GM23248 (cell line): Measurements from ENCODE around the gene SRSF5. TPM values are rescaled to one million over a fixed set of nuclear protein-coding genes. Genes with fewer than 3 reads are reported as not detected.
"Not testable (repeated sequence)": the region's sequence is repeated elsewhere in the genome, so short reads cannot be mapped to it uniquely, and the experiment has no call there.

ENCODE experiments used
- DNase-seq: peaks from one replicate; pipeline ENCODE4 v3.0.0-alpha.2; 2015
- H2AFZ ChIP-seq: fragments of 200-600 bp; sonication (generic); 2 replicates; pipeline ENCODE4 v1.6.1; 2016; ENCODE audit warnings: antibody characterized with exemption
- H3F3A ChIP-seq: fragments of 200-600 bp; sonication (generic); 2 replicates; pipeline ENCODE4 v1.6.1; 2016; ENCODE audit warnings: mild to moderate bottlenecking, antibody characterized with exemption, mixed run types; ENCODE audit not compliant: insufficient read depth
- H3K27ac ChIP-seq: fragments of 200-600 bp; sonication (generic); 2 replicates; pipeline ENCODE4 v1.5.1; 2016; ENCODE audit warnings: mild to moderate bottlenecking
- H3K27me3 ChIP-seq: fragments of 200-600 bp; sonication (generic); replicated peaks from 2 replicates; pipeline ENCODE4 v1.6.1; 2016; ENCODE audit warnings: mild to moderate bottlenecking; ENCODE audit not compliant: insufficient read depth
- H3K36me3 ChIP-seq: fragments of 200-600 bp; sonication (generic); 2 replicates; pipeline ENCODE4 v1.6.1; 2016; ENCODE audit warnings: low read depth, mild to moderate bottlenecking
- H3K4me1 ChIP-seq: fragments of 200-600 bp; sonication (generic); 2 replicates; pipeline ENCODE4 v1.6.1; 2016; ENCODE audit warnings: mild to moderate bottlenecking; ENCODE audit not compliant: insufficient read depth
- H3K4me2 ChIP-seq: fragments of 200-600 bp; sonication (generic); one replicate; pipeline ENCODE4 v1.6.1; 2016; ENCODE audit warnings: mild to moderate bottlenecking; ENCODE audit not compliant: unreplicated experiment
- H3K4me3 ChIP-seq: fragments of 200-600 bp; sonication (generic); 2 replicates; pipeline ENCODE4 v1.5.1; 2016; ENCODE audit warnings: mild to moderate bottlenecking
- H3K79me2 ChIP-seq: fragments of 200-600 bp; sonication (generic); 2 replicates; pipeline ENCODE4 v1.6.1; 2016; ENCODE audit warnings: mild to moderate bottlenecking; ENCODE audit not compliant: insufficient read depth
- H3K9ac ChIP-seq: fragments of 200-600 bp; sonication (generic); 2 replicates; pipeline ENCODE4 v1.6.1; 2016; ENCODE audit warnings: mild to moderate bottlenecking
- H3K9me2 ChIP-seq: fragments of 200-600 bp; sonication (generic); 2 replicates; pipeline ENCODE4 v1.6.1; 2016; ENCODE audit warnings: mixed run types, mild to moderate bottlenecking, moderate library complexity; ENCODE audit not compliant: insufficient read depth
- H3K9me3 ChIP-seq: fragments of 200-600 bp; sonication (generic); one replicate; pipeline ENCODE4 v1.6.1; 2017; ENCODE audit warnings: low read depth
- H4K20me1 ChIP-seq: fragments of 200-600 bp; sonication (generic); 2 replicates; pipeline ENCODE4 v1.6.0; 2016; ENCODE audit not compliant: insufficient read depth
- EZH2 ChIP-seq: fragments of 200-600 bp; sonication (generic); IDR thresholded peaks from 2 replicates; pipeline ENCODE4 v1.6.1; 2018; ENCODE audit warnings: antibody characterized with exemption, mild to moderate bottlenecking; ENCODE audit not compliant: insufficient read depth, poor library complexity, severe bottlenecking
- EZH2phosphoT487 ChIP-seq: fragments of 200-600 bp; sonication (generic); IDR thresholded peaks from 2 replicates; pipeline ENCODE4 v1.6.1; 2018; ENCODE audit warnings: antibody characterized with exemption, moderate library complexity, mild to moderate bottlenecking, low read depth; ENCODE audit not compliant: insufficient read depth
- WGBS, 2 experiments: methylation state at CpG; one replicate each; pipeline ENCODE4 v1.1.6; 2015 to 2017; ENCODE audit warnings: low lambda C conversion rate in 2 of 2, low coverage in 1 of 2; ENCODE audit errors: missing lambda C conversion rate in 2 of 2; 5-methylcytosine and 5-hydroxymethylcytosine counted together
- in situ Hi-C: fragments of 300-500 bp; cut with MboI; formaldehyde crosslinking; loops from 2 replicates; pipeline ENCODE4 v1.15.0; 2020
- polyA plus RNA-seq: library from polyadenylated mRNA; unstranded; fragments of >200 nt; fragmentation: Nextera tagmentation; extraction: Ambion mirVana; gene quantifications from 2 replicates; pipeline ENCODE4 v1.2.1, GENCODE V29; 2016
- total RNA-seq: library from RNA; depleted of rRNA; stranded (reverse); fragments of >200 nt; shearing (Covaris generic); gene quantifications from 2 replicates; pipeline ENCODE4 v1.2.3, GENCODE V29; 2014

The SRSF5 gene
- total and polyA plus RNA-seq, 2 experiments from 2014 or later = 125 to 227 TPM

GRCh38 chr14:69726761-69727511, 40.0 kb upstream of the SRSF5 start:
- in situ Hi-C loops = loop anchor here (10.0 kb wide), 1 partner anchor 142 kb away; no protein-coding TSS in a partner anchor
- H3K9ac ChIP-seq = peak overlapping the region; percentile 76

GRCh38 chr14:69727860-69728259, 39.1 kb upstream of the SRSF5 start:
- Histone ChIP-seq H3K27me3 (no peaks in the 10 kb centered on the region), H3K4me1 (no peaks in the 10 kb centered on the region), H3K36me3 (no peaks in the 10 kb centered on the region), H2AFZ (peak overlapping the region; percentile 86), H4K20me1 (no peaks in the 10 kb centered on the region), H3K27ac (no peak overlapping the region), H3K4me3 (no peak overlapping the region), H3K9me2 (no peaks in the 10 kb centered on the region), H3K4me2 (no peak overlapping the region), H3K9ac (no peak overlapping the region), H3K79me2 (no peaks in the 10 kb centered on the region), H3F3A (no peaks in the 10 kb centered on the region), H3K9me3 (no peaks in the 10 kb centered on the region)
- no peak for DNase-seq
- in situ Hi-C loops = loop anchor here (10.0 kb wide), 1 partner anchor 143 kb away; no protein-coding TSS in a partner anchor
- TF ChIP-seq EZH2phosphoT487 (no peak), EZH2 (no peak)
- 70 to 75% methylated on average over 4 of the region's 4 CpGs for WGBS, 2 experiments

More at GRCh38 chr14:69726761-69727511, 40.0 kb upstream of the SRSF5 start:
- Histone ChIP-seq H3K27ac (no peak overlapping the region), H3K36me3 (no peaks in the 10 kb centered on the region), H3K27me3 (no peaks in the 10 kb centered on the region), H3K4me3 (peak overlapping the region; percentile 63), H3K9me2 (no peaks in the 10 kb centered on the region), H3K4me1 (no peaks in the 10 kb centered on the region), H3K9me3 (no peaks in the 10 kb centered on the region), H4K20me1 (no peaks in the 10 kb centered on the region), H3F3A (no peaks in the 10 kb centered on the region), H3K79me2 (no peaks in the 10 kb centered on the region), H2AFZ (peak overlapping the region; percentile 86), H3K4me2 (peak overlapping the region; percentile 79)
- no peak for TF ChIP-seq EZH2phosphoT487
- no peak for TF ChIP-seq EZH2
- WGBS, 2 experiments = 3 to 4% methylated on average over 40 to 51 of the region's 51 CpGs
- peak; percentile 84 for DNase-seq

- WGBS, 2 experiments = 91 to 93% methylated on average over 8 of the region's 8 CpGs
- H4K20me1 ChIP-seq, H3K4me1 ChIP-seq, H3K4me2 ChIP-seq, H3K27ac ChIP-seq, H3K27me3 ChIP-seq, H3K9me2 ChIP-seq, H2AFZ ChIP-seq, H3K4me3 ChIP-seq, H3K79me2 ChIP-seq, DNase-seq, H3K36me3 ChIP-seq, H3K9me3 ChIP-seq, in situ Hi-C loops, H3K9ac ChIP-seq, H3F3A ChIP-seq: not testable (repeated sequence)
Measured at GRCh38 chr14:69731919-69732598, 34.9 kb upstream of the SRSF5 start.

GRCh38 chr14:69736405-69736804, 30.5 kb upstream of the SRSF5 start:
- DNase-seq, H4K20me1 ChIP-seq, H3K79me2 ChIP-seq, H3K27ac ChIP-seq, H3K4me1 ChIP-seq, H3K9me2 ChIP-seq, H3F3A ChIP-seq, H3K36me3 ChIP-seq, in situ Hi-C loops, H2AFZ ChIP-seq, H3K9ac ChIP-seq, H3K9me3 ChIP-seq, H3K4me2 ChIP-seq, H3K4me3 ChIP-seq, H3K27me3 ChIP-seq: not testable (repeated sequence)
- WGBS, 2 experiments = 69 to 70% methylated on average over 4 of the region's 4 CpGs
